Kidney epithelial cell (primary cell): ENCODE data around the gene ELMO1. TPM values are rescaled to one million over a fixed set of nuclear protein-coding genes. Genes with fewer than 3 reads are reported as not detected.

Experiments used
- DNase-seq: peaks from one replicate; pipeline ENCODE4 v3.0.0-alpha.2; 2010; ENCODE audit warnings: low read depth
- H3K27me3 ChIP-seq: 2 replicates; pipeline ENCODE4 v1.6.0; 2011; ENCODE audit warnings: low read length; ENCODE audit not compliant: control insufficient read depth, insufficient read depth
- H3K36me3 ChIP-seq: 2 replicates; pipeline ENCODE4 v1.5.1; 2011; ENCODE audit warnings: low read length; ENCODE audit not compliant: control insufficient read depth, insufficient read depth
- H3K4me3 ChIP-seq: 2 replicates; pipeline ENCODE4 v1.5.1; 2011; ENCODE audit warnings: low read depth, mild to moderate bottlenecking, control low read depth, low read length
- CTCF ChIP-seq: IDR thresholded peaks from 2 replicates; pipeline ENCODE4 v1.5.1; 2011; ENCODE audit warnings: mild to moderate bottlenecking, moderate library complexity, low read length, control low read depth, inconsistent platforms; ENCODE audit not compliant: insufficient read depth, poor library complexity, severe bottlenecking
- total RNA-seq: library from RNA; depleted of rRNA; stranded (reverse); fragments of >200 nt; gene quantifications from 2 replicates; pipeline ENCODE4 v1.2.3, GENCODE V29; 2015

ELMO1 gene
- total RNA-seq, 1 donor from 2014 or later, result 11.4 TPM

- Histone ChIP-seq H3K4me3 (no peak overlapping the region), H3K36me3 (no peaks in the 10 kb centered on the region), H3K27me3 (no peaks in the 10 kb centered on the region)
- TF ChIP-seq CTCF, result no peak
- DNase-seq, result peak; percentile 16
These were observed 137.3 kb downstream of the ELMO1 start for GRCh38 chr7:37311355-37311754.

GRCh38 chr7:37310327-37311080, 138.2 kb downstream of the ELMO1 start:
- H3K27me3 ChIP-seq, result no peaks in the 10 kb centered on the region
- no peaks in the 10 kb centered on the region for H3K36me3 ChIP-seq
- no peak overlapping the region for H3K4me3 ChIP-seq
- DNase-seq, result no peak
- no peak for TF ChIP-seq CTCF

- Histone ChIP-seq H3K27me3 (no peaks in the 10 kb centered on the region), H3K4me3 (no peak overlapping the region), H3K36me3 (no peaks in the 10 kb centered on the region)
- DNase-seq, result no peak
- TF ChIP-seq CTCF, result no peak
These were observed 139.2 kb downstream of the ELMO1 start for GRCh38 chr7:37309493-37309892.

- TF ChIP-seq CTCF, result no peak
- Histone ChIP-seq H3K4me3 (no peak overlapping the region), H3K36me3 (no peaks in the 10 kb centered on the region), H3K27me3 (no peaks in the 10 kb centered on the region)
- DNase-seq, result no peak
These were observed 143.7 kb downstream of the ELMO1 start for GRCh38 chr7:37304921-37305320.

GRCh38 chr7:37297546-37297945, 151.1 kb downstream of the ELMO1 start:
- no peaks in the 10 kb centered on the region for H3K36me3 ChIP-seq
- no peak for TF ChIP-seq CTCF
- no peaks in the 10 kb centered on the region for H3K27me3 ChIP-seq
- no peak for DNase-seq
- no peak overlapping the region for H3K4me3 ChIP-seq

- H3K4me3 ChIP-seq, result no peak overlapping the region
- DNase-seq, result no peak
- H3K27me3 ChIP-seq, result no peaks in the 10 kb centered on the region
- no peaks in the 10 kb centered on the region for H3K36me3 ChIP-seq
- no peak for TF ChIP-seq CTCF
These were observed 153.3 kb downstream of the ELMO1 start for GRCh38 chr7:37295401-37295800.
